Suppressor macrophage treated with lipopolysaccharide for 1 hour (primary cell): ENCODE measurements around the gene RBFOX1.

Experiments
- DNase-seq, 3 donors: peaks; one replicate each; pipeline ENCODE4 v3.0.0-alpha.2; 2020 to 2022

The RBFOX1 gene

DNA sequence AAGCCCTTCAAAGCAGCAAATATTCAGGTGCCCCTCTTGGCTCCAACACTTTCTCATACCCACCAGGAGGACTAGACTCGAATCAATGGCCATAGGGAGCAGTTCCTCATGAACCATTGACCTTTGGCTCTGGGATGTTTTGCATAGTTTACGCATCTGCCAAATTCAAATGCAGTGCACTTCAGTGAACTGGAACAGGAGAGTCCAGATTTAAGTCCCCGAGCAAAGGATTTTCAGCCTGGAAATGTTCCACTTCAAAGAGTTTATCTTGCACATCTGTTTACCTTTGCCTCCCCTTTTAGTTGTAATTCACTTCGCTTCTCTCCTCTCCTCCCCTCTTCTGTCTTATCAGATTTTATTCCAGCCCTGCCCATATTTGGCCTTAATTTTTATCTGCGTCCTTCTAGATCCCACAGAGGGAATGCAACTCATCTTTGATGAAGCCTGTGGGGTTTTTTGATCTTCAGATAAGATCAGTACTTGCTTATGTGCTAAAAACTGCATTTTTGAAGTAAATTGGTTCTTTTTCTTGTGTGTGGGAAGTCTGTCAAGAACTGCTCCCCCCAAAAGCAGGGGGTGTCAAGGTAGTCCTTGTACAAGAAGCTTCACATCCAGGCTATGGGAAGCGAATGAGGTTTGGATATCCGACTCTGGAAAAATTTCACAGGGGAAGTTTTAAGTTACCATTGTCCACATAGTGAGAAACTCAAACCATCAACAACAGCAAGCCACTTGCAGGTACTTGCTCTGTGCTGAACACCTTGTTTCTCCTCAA lies 281.6 kb downstream of the RBFOX1 start:
- DNase-seq = no peak

GRCh38 chr16:7615565-7615964 lies 282.9 kb downstream of the RBFOX1 start:
- DNase-seq = peak in 1 of 3 donors; percentile 6

GRCh38 chr16:7624871-7625766 lies 292.5 kb downstream of the RBFOX1 start:
- no peak for DNase-seq

GRCh38 chr16:7628981-7629380 lies 296.3 kb downstream of the RBFOX1 start:
- no peak for DNase-seq

DNA sequence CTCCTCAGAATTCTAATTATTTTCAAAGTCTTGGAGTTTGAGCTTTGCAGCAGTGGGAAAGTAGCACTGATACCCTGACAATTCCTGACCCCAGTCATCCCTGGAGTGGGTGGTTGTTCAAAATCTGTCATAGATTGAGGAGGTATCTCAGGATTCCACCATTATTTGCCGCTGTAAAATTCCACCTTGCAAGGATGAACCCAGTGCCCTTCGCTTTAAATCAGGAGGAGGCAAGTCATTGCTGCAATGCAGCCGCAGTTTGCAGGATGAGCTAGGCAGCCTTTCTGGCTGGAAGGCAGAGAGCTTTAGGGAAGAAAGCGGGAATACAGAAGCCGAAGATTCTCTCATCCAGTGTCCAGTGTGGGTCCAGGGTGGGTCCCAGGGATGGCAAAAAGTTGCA lies 296.9 kb downstream of the RBFOX1 start:
- no peak for DNase-seq

DNA sequence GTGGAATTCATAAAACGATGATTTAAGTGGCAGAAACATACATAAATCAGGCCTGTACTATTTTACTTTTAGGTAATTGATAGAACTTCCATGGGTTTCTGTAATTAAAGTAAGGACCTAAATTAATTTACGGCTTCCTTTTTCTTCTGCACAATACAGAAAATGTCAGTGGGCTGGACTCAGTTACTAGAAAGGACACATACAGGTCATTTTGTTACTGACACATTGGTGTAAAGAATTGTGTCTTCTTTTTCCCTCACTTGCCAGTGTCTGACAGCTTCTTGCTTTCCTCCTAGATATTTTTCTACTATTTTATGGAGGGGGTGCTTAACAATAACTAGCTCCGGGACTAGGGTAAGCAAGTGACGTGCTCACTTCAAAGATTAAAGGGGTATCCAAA lies 304.8 kb downstream of the RBFOX1 start:
- no peak for DNase-seq

DNA sequence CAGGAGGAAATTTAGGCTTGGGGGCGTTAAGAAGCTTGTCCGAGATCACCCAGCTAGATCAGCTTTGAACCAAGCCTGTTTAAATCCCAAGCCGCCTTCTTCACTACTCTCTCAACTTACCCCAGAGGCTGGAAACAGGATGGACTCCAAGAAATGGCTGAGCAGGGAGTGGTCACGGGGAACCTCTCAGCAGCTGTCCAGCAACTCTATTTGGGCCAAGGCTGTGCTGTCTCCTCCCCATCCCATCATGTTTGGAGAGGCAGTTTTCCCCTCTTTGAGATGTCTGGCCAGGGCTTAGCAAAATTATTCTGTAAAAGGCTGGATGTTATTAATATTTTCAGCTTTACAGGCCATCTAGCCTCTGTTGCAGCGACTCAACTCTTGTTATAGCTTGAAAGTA lies 305.7 kb downstream of the RBFOX1 start:
- DNase-seq = no peak

DNA sequence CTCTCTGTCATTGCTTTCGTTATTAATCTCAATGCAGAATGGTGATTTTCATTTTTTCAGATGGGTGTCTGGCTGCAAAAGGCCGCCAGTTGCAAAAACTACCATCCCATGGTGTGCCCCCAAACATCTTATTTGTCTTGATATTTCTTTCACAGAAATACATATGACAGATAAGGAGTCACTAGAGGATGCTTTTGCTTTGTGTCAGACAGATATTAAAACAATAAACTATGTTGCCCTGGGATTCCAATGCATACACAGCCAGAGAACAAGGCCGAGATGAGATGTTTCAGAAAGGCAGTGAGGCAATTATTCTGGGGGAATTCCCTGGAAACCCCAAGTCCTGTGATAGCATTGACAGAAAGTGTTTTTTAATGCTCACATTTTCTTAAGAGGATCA lies 307.7 kb downstream of the RBFOX1 start:
- peak in 1 of 3 donors; percentile 1 for DNase-seq

DNA sequence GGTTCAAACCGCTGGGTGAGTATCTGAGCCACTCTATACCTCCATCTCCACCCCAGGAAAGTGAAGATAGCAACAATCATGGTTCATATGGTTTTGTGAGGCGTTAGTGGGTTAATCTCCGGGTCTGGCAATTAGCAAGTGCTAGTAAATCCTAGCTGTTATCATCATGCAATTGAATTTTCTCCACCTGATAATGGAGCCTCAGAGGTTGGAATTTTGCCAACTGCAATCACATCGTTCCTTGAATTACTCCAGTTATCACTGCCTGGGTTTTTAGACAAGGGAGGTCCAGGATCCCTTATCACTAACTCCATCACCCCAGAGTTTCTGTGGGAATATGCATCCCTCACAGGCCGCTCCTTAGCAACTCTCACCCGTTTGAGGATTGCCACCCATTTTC lies 311.5 kb downstream of the RBFOX1 start:
- no peak for DNase-seq

GRCh38 chr16:7644811-7645210 lies 312.2 kb downstream of the RBFOX1 start:
- no peak for DNase-seq

GRCh38 chr16:7646821-7647500 lies 314.3 kb downstream of the RBFOX1 start:
- DNase-seq = no peak

GRCh38 chr16:7650431-7650830 lies 317.8 kb downstream of the RBFOX1 start:
- DNase-seq = no peak

DNA sequence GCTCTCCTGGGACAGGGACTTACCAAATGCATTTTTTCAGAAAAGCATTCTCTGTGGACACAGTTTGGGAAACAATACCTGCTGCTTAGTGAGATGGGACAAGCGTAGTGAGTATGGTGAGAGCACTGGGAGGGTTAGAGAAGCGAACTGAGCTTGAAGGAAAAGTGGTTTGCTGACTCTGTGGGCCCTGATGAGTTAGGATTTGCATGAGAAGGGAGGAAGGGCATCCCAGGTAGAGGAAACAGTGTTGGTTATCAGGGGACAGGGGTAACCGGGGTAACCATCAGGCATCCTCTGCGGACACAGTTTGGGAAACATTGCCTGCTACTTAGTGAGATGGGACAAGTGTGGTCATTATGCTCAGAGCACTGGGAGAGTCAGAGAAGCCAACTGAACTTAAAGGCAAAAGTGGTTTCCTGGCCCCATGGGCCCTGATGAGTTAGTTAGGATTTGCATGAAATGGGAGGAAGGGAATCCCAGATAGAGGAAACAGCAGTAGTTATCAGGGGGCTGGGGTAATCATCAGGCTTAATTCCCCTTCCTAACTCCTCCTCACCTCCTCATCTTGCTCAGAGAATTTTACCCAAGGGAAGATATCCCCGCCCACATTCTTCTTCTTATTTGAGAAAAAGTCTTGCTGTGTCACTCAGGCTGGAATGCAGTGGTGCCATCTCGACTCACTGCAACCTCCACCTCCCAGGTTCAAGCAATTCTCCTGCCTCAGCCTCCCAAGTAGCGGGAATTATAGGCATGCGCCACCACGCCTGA lies 319.3 kb downstream of the RBFOX1 start:
- DNase-seq = no peak

DNA sequence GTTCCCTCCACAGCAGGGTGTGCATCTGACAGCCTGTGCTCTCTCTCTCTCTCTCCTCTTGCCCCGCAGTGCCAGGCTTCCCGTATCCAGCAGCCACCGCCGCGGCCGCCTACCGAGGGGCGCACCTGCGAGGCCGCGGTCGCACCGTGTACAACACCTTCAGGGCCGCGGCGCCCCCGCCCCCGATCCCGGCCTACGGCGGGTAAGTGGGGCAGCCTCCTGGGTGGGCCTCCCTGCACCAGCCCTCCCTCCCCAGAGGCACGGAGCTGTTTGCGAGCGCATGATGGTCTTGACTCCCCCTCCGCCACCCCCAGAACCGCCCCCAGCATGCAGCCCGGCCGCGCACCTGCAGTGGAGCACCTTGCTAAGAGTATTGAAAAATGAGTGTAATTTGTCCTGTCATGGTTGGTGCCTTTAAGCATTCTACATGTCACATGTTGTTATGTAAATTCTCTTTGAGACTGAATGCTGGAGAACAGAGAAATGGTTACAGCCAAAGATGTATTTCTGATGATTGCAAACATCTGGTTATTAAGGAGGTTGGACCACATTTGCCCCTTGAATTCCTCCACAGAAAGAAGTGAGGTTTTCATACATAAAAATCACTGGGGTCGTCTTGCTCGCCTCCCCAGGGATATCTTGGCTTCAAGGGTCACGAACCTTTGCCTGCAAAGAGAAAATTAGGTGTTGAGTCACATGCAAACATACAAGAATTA lies 321.3 kb downstream of the RBFOX1 start:
- DNase-seq = no peak

- DNase-seq = no peak
Measured at GRCh38 chr16:7675628-7676027, 343.0 kb downstream of the RBFOX1 start.

- DNase-seq = no peak
Measured at GRCh38 chr16:7680296-7680695, 347.7 kb downstream of the RBFOX1 start.

GRCh38 chr16:7688811-7689210 lies 356.2 kb downstream of the RBFOX1 start:
- DNase-seq = no peak

GRCh38 chr16:7689234-7689633 lies 356.6 kb downstream of the RBFOX1 start:
- no peak for DNase-seq

- DNase-seq = no peak
Measured at GRCh38 chr16:7691533-7691932, 358.9 kb downstream of the RBFOX1 start.

DNA sequence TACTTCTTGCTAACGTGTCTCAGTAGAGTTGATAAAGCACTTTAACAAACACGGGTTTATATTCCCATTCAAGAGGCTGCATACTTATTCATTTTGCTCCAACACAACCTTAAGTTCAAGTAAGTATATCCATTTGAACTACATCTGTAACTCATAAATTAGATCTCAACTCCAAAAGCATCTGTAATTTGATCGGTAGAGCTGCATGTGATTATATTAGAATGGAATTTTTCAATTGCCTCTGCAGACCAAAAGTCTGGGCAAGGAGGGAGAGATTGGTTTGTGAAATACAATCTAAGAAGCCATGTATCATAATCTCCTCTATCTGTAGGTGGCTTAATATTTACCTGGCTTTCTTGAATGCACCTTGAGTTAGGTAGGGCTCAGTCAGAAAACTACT lies 371.0 kb downstream of the RBFOX1 start:
- no peak for DNase-seq

GRCh38 chr16:7705885-7706284 lies 373.2 kb downstream of the RBFOX1 start:
- no peak for DNase-seq

- DNase-seq = no peak
Measured at GRCh38 chr16:7709186-7709585, 376.5 kb downstream of the RBFOX1 start.
